K562 (cell line): Measurements from ENCODE around the gene EAF2. TPM values are rescaled to one million over a fixed set of nuclear protein-coding genes. Genes with fewer than 3 reads are reported as not detected.

ENCODE experiments used
- ATAC-seq: fragments of 200-7000 bp; cut with Tn5 transposase; 3 replicates; pipeline ENCODE4 v1.9.1; 2020; ENCODE audit warnings: moderate library complexity
- BruUV-seq: library from RNA; stranded (reverse); fragments of 400-500 nt; replicated peaks from 2 replicates; lab custom pipeline; 2021; lab: Mats Ljungman, UMichigan
- CTCF ChIA-PET: fragments of 300-600 bp; formaldehyde crosslinking; extraction: SDS; loops from one replicate; lab custom pipeline; 2021; ENCODE audit warnings: low intra/inter-chr PET ratio; lab: Yijun Ruan, JAX
- POLR2A ChIA-PET: fragments of 300-600, 350-650 bp; sonication (Branson Sonifier 250); formaldehyde crosslinking; extraction: SDS; loops from one replicate; lab custom pipeline; 2021; ENCODE audit warnings: antibody characterized with exemption, inconsistent platforms; lab: Yijun Ruan, JAX
- DNase-seq, 4 experiments: peaks; one replicate each; pipeline versions ENCODE4 v3.0.0 to v3.0.0-alpha.2; 2011 to 2018; ENCODE audit warnings: low spot score in 3 of 4, mixed read lengths in 3 of 4; ENCODE audit errors: extremely low read depth in 1 of 4
- FAIRE-seq: peaks from 2 replicates; lab custom pipeline; 2011; peaks lifted over from hg19 to GRCh38; lab: Jason Lieb, UNC
- H2AFZ ChIP-seq: 2 replicates; pipeline ENCODE4 v1.6.0; 2011; ENCODE audit warnings: low read depth, low read length, control low read depth, inconsistent platforms
- H3K27ac ChIP-seq: fragments of 200-600 bp; 3 replicates; pipeline ENCODE4 v1.8.0; 2011; ENCODE audit warnings: low read depth, mild to moderate bottlenecking, control low read depth, inconsistent platforms, low read length, moderate library complexity, mixed read lengths; ENCODE audit errors: extremely low read depth
- H3K27me3 ChIP-seq, 2 experiments: fragments of 300-600 bp in 1 of 2; 2 replicates in 1 of 2; 3 replicates in 1 of 2; pipeline versions ENCODE4 v1.6.0 to v1.8.0; 2011; ENCODE audit warnings: inconsistent platforms in 2 of 2, low read length in 2 of 2, mild to moderate bottlenecking in 1 of 2, mixed read lengths in 1 of 2, moderate library complexity in 1 of 2; ENCODE audit not compliant: control insufficient read depth in 2 of 2, insufficient read depth in 2 of 2
- H3K36me3 ChIP-seq: fragments of 300-600 bp; 3 replicates; pipeline ENCODE4 v1.8.0; 2011; ENCODE audit warnings: mild to moderate bottlenecking, low read length, inconsistent platforms; ENCODE audit not compliant: control insufficient read depth, insufficient read depth
- H3K4me1 ChIP-seq, 2 experiments: fragments of 200-600 bp in 1 of 2; replicated peaks in 1 of 2; 2 replicates in 1 of 2; 3 replicates in 1 of 2; pipeline versions ENCODE4 v1.5.1 to v1.8.0; 2011; ENCODE audit warnings: inconsistent platforms in 2 of 2, low read length in 2 of 2, mild to moderate bottlenecking in 1 of 2, mixed read lengths in 1 of 2, moderate library complexity in 1 of 2; ENCODE audit not compliant: control insufficient read depth in 2 of 2, insufficient read depth in 2 of 2
- H3K4me2 ChIP-seq: 2 replicates; pipeline ENCODE4 v1.6.1; 2011; ENCODE audit warnings: low read length, control low read depth, inconsistent platforms, mixed read lengths; ENCODE audit not compliant: insufficient read depth
- H3K4me3 ChIP-seq: fragments of 200-600 bp; sonication (generic), shearing (Covaris generic); 2 replicates; pipeline ENCODE4 v1.5.1; 2016; ENCODE audit warnings: control low read depth, inconsistent platforms
- H3K79me2 ChIP-seq: fragments of 200-600 bp; 3 replicates; pipeline ENCODE4 v1.8.0; 2011; ENCODE audit warnings: low read length, inconsistent platforms; ENCODE audit not compliant: control insufficient read depth, insufficient read depth
- H3K9ac ChIP-seq, 2 experiments: 2 replicates each; pipeline versions ENCODE4 v1.6.0 to v1.6.1; 2011; ENCODE audit warnings: low read depth in 2 of 2, low read length in 2 of 2, control low read depth in 1 of 2, inconsistent platforms in 1 of 2, mild to moderate bottlenecking in 1 of 2, mixed read lengths in 1 of 2; ENCODE audit not compliant: insufficient read depth in 1 of 2
- H3K9me1 ChIP-seq: one replicate; pipeline ENCODE4 v1.6.0; 2011; ENCODE audit warnings: inconsistent platforms, mild to moderate bottlenecking, low read length, moderate library complexity; ENCODE audit not compliant: control insufficient read depth, insufficient read depth
- H3K9me3 ChIP-seq: replicated peaks from 2 replicates; pipeline ENCODE4 v1.5.1; 2011; ENCODE audit warnings: low read depth, low read length, inconsistent platforms; ENCODE audit not compliant: control insufficient read depth, insufficient read depth
- H4K20me1 ChIP-seq: replicated peaks from 2 replicates; pipeline ENCODE4 v1.6.1; 2011; ENCODE audit warnings: low read length, inconsistent platforms, mixed read lengths; ENCODE audit not compliant: control insufficient read depth, insufficient read depth
- BRF1 ChIP-seq: IDR thresholded peaks from 3 replicates; pipeline ENCODE4 v1.6.1; 2011; ENCODE audit warnings: borderline replicate concordance, mild to moderate bottlenecking; ENCODE audit not compliant: insufficient read length; ENCODE audit errors: extremely low read depth
- TEAD1 ChIP-seq, 2 experiments: fragments of 450-650 bp in 1 of 2; sonication (generic) in 1 of 2; formaldehyde crosslinking; IDR thresholded peaks; 2 replicates each; pipeline versions ENCODE4 v1.4.0 to v1.8.0; 2020 to 2022; ENCODE audit warnings: mild to moderate bottlenecking in 2 of 2, missing genetic modification reagents in 1 of 2
- TEAD2 ChIP-seq: fragments of 450-650 bp; IDR thresholded peaks from 2 replicates; pipeline ENCODE4 v1.6.1; 2016; ENCODE audit warnings: missing genetic modification characterization, control low read depth, missing compliant biosample characterization
- in situ Hi-C: fragments of 300-500 bp; cut with MboI; formaldehyde crosslinking; loops from 4 replicates; pipeline ENCODE4 v1.15.0; 2018; ENCODE audit warnings: inconsistent platforms, mixed read lengths
- intact Hi-C: fragments of 100-400 bp; cut with micrococcal nuclease; formaldehyde crosslinking; loops from 2 replicates; pipeline ENCODE4 v1.14.2; 2022
- polyA plus RNA-seq, 8 experiments: library from polyadenylated mRNA; depleted of rRNA in 4 of 8; stranded (reverse) in 5 of 8; unstranded in 3 of 8; fragments of >200 nt; fragmentation: Nextera tagmentation in 2 of 8; fragmentation: Illumina TruSeq in 1 of 8; extraction: Ambion mirVana in 2 of 8; extraction: Trizol in 1 of 8; gene quantifications; 2 replicates each; pipeline versions ENCODE4 v1.2.1 to v1.2.3, GENCODE V29; 2011 to 2014; ENCODE audit warnings: inconsistent platforms in 1 of 8, missing spikeins in 1 of 8
- total RNA-seq, 7 experiments: library from RNA; depleted of rRNA in 6 of 7; stranded (reverse); fragments of >200 nt in 6 of 7; fragmentation: Illumina TruSeq in 2 of 7; extraction: Trizol in 2 of 7; gene quantifications; 2 replicates each; pipeline versions ENCODE4 v1.2.1 to v1.2.3, GENCODE V29; 2011 to 2021; ENCODE audit warnings: low replicate concordance in 1 of 7
- TF ChIP-seq, protein P1 (sequence below): sonication (generic); formaldehyde crosslinking; IDR thresholded peaks from 2 replicates; pipeline ENCODE4 v1.8.0; 2023; ENCODE audit warnings: mild to moderate bottlenecking, missing genetic modification reagents
- TF ChIP-seq, protein P2 (sequence below): fragments of 250-450 bp; sonication (Bioruptor Pico); IDR thresholded peaks from 2 replicates; pipeline ENCODE4 v1.9.0; 2021; ENCODE audit warnings: mild to moderate bottlenecking, inconsistent platforms

EAF2 gene
- total and polyA plus RNA-seq, 9 of the 15 experiments (the other 6 are each of a cell fraction or from before 2014, with no cell fraction given): 3.8 to 17.3 (median 6.9) TPM

DNA sequence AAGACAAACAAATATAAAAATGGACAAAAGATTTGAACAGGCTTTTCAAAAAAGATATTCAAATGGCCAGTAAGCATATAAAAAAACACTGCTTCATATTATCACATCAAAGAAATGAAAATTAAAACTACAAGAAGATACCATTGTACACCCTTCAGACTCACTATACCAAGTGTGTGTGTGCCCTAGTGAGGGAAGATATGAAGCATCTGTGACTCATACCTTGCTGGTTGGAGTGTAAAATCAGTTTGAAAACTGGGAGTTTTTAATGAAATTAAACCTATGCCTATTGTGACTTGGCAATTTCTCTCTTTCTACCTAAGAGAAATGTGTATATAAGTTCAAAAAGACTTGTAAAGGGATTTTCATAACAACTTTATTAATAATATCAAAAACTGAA is 35.7 kb downstream of the EAF2 start:
- BruUV-seq: no TSS peak
- ATAC-seq (no peak), FAIRE-seq (no peak), DNase-seq (no peak)
- intact Hi-C loops: no loop called here
- Histone ChIP-seq H3K4me1 (no peaks in the 10 kb centered on the region), H3K9me1 (no peaks in the 10 kb centered on the region), H3K79me2 (no peaks in the 10 kb centered on the region), H3K4me3 (no peak overlapping the region), H3K27ac (no peak overlapping the region), H3K9me3 (no peaks in the 10 kb centered on the region), H3K4me2 (no peak overlapping the region), H3K27me3 (no peaks in the 10 kb centered on the region), H2AFZ (no peak overlapping the region), H4K20me1 (no peaks in the 10 kb centered on the region), H3K9ac (no peak overlapping the region), H3K36me3 (no peaks in the 10 kb centered on the region)
- ChIA-PET CTCF (no interaction called here), POLR2A (interaction anchor here (0.6 kb wide), 1 partner anchor 48 kb away, joined by 3 read pairs; no protein-coding TSS in a partner anchor)
- TF ChIP-seq TEAD1 (CRISPR knock-in tag; IDR thresholded peaks at IDR 0.05) (no peak), TEAD2 (tag) (no peak), BRF1 (no peak)
- TF ChIP-seq, protein P1, sequence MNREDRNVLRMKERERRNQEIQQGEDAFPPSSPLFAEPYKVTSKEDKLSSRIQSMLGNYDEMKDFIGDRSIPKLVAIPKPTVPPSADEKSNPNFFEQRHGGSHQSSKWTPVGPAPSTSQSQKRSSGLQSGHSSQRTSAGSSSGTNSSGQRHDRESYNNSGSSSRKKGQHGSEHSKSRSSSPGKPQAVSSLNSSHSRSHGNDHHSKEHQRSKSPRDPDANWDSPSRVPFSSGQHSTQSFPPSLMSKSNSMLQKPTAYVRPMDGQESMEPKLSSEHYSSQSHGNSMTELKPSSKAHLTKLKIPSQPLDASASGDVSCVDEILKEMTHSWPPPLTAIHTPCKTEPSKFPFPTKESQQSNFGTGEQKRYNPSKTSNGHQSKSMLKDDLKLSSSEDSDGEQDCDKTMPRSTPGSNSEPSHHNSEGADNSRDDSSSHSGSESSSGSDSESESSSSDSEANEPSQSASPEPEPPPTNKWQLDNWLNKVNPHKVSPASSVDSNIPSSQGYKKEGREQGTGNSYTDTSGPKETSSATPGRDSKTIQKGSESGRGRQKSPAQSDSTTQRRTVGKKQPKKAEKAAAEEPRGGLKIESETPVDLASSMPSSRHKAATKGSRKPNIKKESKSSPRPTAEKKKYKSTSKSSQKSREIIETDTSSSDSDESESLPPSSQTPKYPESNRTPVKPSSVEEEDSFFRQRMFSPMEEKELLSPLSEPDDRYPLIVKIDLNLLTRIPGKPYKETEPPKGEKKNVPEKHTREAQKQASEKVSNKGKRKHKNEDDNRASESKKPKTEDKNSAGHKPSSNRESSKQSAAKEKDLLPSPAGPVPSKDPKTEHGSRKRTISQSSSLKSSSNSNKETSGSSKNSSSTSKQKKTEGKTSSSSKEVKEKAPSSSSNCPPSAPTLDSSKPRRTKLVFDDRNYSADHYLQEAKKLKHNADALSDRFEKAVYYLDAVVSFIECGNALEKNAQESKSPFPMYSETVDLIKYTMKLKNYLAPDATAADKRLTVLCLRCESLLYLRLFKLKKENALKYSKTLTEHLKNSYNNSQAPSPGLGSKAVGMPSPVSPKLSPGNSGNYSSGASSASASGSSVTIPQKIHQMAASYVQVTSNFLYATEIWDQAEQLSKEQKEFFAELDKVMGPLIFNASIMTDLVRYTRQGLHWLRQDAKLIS: no peak
- TF ChIP-seq, protein P2, sequence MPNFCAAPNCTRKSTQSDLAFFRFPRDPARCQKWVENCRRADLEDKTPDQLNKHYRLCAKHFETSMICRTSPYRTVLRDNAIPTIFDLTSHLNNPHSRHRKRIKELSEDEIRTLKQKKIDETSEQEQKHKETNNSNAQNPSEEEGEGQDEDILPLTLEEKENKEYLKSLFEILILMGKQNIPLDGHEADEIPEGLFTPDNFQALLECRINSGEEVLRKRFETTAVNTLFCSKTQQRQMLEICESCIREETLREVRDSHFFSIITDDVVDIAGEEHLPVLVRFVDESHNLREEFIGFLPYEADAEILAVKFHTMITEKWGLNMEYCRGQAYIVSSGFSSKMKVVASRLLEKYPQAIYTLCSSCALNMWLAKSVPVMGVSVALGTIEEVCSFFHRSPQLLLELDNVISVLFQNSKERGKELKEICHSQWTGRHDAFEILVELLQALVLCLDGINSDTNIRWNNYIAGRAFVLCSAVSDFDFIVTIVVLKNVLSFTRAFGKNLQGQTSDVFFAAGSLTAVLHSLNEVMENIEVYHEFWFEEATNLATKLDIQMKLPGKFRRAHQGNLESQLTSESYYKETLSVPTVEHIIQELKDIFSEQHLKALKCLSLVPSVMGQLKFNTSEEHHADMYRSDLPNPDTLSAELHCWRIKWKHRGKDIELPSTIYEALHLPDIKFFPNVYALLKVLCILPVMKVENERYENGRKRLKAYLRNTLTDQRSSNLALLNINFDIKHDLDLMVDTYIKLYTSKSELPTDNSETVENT: no peak
- in situ Hi-C loops: no loop called here
